ENCODE results near the gene ZNF783. TPM values are rescaled to one million over a fixed set of nuclear protein-coding genes. Genes with fewer than 3 reads are reported as not detected.

Gene ZNF783
- total RNA-seq, 1 experiment from 2014 or later = 10.8 TPM

DNA sequence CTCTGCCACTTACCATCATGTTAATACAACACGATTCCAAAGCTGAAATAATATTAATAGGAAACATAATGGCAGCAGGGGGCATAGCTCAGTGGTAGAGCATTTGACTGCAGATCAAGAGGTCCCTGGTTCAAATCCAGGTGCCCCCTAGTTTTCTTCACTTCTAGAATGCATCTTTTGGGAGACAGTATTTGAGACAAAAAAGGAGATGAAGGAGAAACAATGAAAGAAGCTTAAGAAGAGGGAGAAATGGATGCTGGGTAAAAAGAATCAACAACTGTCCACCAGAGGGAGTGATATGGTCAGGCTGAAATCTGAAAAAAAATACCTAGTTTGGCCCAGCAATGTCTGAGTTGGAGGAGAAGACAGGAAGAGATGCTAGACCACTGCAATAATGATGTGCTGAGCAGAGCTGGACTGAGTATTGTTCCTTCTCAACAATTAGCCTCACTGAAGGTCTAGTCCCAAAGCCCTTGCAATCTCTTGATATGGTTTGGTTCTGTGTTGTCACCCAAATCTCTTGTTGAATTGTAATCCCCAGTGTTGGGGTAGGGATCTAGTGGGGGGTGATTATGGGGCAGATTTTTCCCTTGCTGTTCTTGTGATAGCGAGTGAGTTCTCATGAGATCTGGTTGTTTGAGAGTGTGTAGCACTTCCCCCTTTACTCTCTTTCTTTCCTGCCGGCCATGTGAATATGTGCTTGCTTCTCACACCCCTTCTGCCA, 48.3 kb downstream of the ZNF783 start:
- no peaks in the 10 kb centered on the region for H3K9me3 ChIP-seq (ENCODE audit: low read depth, low read length, poor library complexity, severe bottlenecking)
- no peaks in the 10 kb centered on the region for H3K4me1 ChIP-seq (ENCODE audit: insufficient read depth, low read length, poor library complexity, severe bottlenecking)
- no peaks in the 10 kb centered on the region for H3K36me3 ChIP-seq (ENCODE audit: insufficient read depth, low read length, poor library complexity, severe bottlenecking)
- no peaks in the 10 kb centered on the region for H3K27me3 ChIP-seq (replicated peaks; ENCODE audit: insufficient read depth, low read depth, low read length, poor library complexity)
- CTCF ChIA-PET = interaction anchor here (0.5 to 1.2 kb wide), 4 partner anchors 25 to 830 kb away, joined by 3 read pairs; no protein-coding TSS in a partner anchor
- intact Hi-C loops (cut with micrococcal nuclease; ENCODE audit: unreplicated experiment) = no loop called here
- no peak overlapping the region for H3K4me3 ChIP-seq (ENCODE audit: low read depth, low read length, poor library complexity, severe bottlenecking)
- TSS peak; percentile 83 for BruUV-seq (replicated peaks)
- TF ChIP-seq EZH2 (IDR thresholded peaks at IDR 0.05; ENCODE audit: borderline replicate concordance, low read depth, low read length, poor library complexity, severe bottlenecking) (no peak), CTCF (conservative IDR thresholded peaks at IDR 0.05; ENCODE audit: low read depth, low read length) (peak; percentile 63)
- POLR2A ChIA-PET (ENCODE audit: low non-redundant PET) = no interaction called here
- H3K27ac ChIP-seq (ENCODE audit: low read depth, low read length, poor library complexity, severe bottlenecking) = no peak overlapping the region
- DNase-seq (ENCODE audit: low spot score) = peak; percentile 72

DNA sequence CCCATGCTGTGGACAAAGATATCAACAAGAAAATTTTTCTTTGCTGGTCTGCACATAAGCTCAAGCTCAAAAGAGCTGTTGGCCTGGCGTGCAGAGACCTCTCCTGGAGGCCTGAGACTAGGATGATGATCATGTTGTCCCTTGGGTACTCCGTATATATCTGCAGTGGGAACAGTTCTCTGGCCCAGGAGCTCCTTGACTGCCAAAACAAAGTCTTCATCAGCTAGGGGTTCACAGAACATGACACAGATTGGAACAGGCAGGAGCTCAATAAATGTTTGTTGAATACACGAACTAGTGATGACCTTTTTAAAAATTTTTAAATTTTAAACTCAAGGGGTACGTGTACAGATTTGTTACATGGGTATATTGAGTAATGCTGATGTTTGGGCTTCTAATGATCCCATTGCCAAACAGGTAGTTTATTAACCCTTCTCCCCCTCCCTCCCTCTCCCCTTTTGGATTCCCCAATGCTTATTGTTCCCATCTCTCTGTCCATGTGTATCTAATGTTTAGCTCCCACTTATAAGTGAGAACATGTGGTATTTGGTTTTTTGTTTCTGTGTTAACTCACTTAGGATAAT, 49.1 kb downstream of the ZNF783 start:
- H3K27me3 ChIP-seq (replicated peaks; ENCODE audit: insufficient read depth, low read depth, low read length, poor library complexity) = no peaks in the 10 kb centered on the region
- no peak overlapping the region for H3K4me3 ChIP-seq (ENCODE audit: low read depth, low read length, poor library complexity, severe bottlenecking)
- no peak for TF ChIP-seq EZH2 (IDR thresholded peaks at IDR 0.05; ENCODE audit: borderline replicate concordance, low read depth, low read length, poor library complexity, severe bottlenecking)
- H3K4me1 ChIP-seq (ENCODE audit: insufficient read depth, low read length, poor library complexity, severe bottlenecking) = no peaks in the 10 kb centered on the region
- no peaks in the 10 kb centered on the region for H3K36me3 ChIP-seq (ENCODE audit: insufficient read depth, low read length, poor library complexity, severe bottlenecking)
- CTCF ChIA-PET = interaction anchor here (1.2 kb wide), 1 partner anchor 112 kb away, joined by 3 read pairs; no protein-coding TSS in a partner anchor
- BruUV-seq (replicated peaks) = no TSS peak
- POLR2A ChIA-PET (ENCODE audit: low non-redundant PET) = no interaction called here
- DNase-seq (ENCODE audit: low spot score) = no peak
- intact Hi-C loops (cut with micrococcal nuclease; ENCODE audit: unreplicated experiment) = no loop called here
- H3K9me3 ChIP-seq (ENCODE audit: low read depth, low read length, poor library complexity, severe bottlenecking) = no peaks in the 10 kb centered on the region
- no peak overlapping the region for H3K27ac ChIP-seq (ENCODE audit: low read depth, low read length, poor library complexity, severe bottlenecking)

DNA sequence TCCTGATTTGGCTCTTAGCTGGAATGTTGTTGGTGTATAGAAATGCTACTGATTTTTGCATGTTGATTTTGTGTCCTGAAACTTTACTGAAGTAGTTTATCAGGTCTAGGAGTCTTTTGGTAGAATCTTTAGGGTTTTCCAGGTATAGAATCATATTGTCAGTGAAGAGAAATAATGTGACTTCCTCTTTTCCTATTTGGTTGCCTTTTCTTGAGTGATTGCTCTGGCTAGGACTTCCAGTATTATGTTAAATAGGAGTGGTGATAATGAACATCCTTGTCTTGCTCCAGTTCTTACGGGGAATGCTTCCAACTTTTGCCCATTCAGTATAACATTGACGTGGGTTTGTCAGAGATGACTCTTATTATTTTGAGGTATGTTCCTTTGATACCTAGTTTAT, 52.0 kb downstream of the ZNF783 start:
- H3K27ac ChIP-seq (ENCODE audit: low read depth, low read length, poor library complexity, severe bottlenecking) = no peak overlapping the region
- intact Hi-C loops (cut with micrococcal nuclease; ENCODE audit: unreplicated experiment) = no loop called here
- TF ChIP-seq CTCF (conservative IDR thresholded peaks at IDR 0.05; ENCODE audit: low read depth, low read length) (no peak), EZH2 (IDR thresholded peaks at IDR 0.05; ENCODE audit: borderline replicate concordance, low read depth, low read length, poor library complexity, severe bottlenecking) (no peak)
- no peak overlapping the region for H3K4me3 ChIP-seq (ENCODE audit: low read depth, low read length, poor library complexity, severe bottlenecking)
- CTCF ChIA-PET = no interaction called here
- peaks cover 7% of the 10 kb centered on the region for H3K27me3 ChIP-seq (replicated peaks; ENCODE audit: insufficient read depth, low read depth, low read length, poor library complexity)
- POLR2A ChIA-PET (ENCODE audit: low non-redundant PET) = no interaction called here
- no peaks in the 10 kb centered on the region for H3K36me3 ChIP-seq (ENCODE audit: insufficient read depth, low read length, poor library complexity, severe bottlenecking)
- BruUV-seq (replicated peaks) = no TSS peak
- DNase-seq (ENCODE audit: low spot score) = no peak
- H3K4me1 ChIP-seq (ENCODE audit: insufficient read depth, low read length, poor library complexity, severe bottlenecking) = no peaks in the 10 kb centered on the region
- H3K9me3 ChIP-seq (ENCODE audit: low read depth, low read length, poor library complexity, severe bottlenecking) = no peaks in the 10 kb centered on the region
